ENCODE measurements around the gene PTPN2.
A peak's percentile ranks its signal among the peaks of the same experiment; 100 is the strongest.

Gene PTPN2

DNA sequence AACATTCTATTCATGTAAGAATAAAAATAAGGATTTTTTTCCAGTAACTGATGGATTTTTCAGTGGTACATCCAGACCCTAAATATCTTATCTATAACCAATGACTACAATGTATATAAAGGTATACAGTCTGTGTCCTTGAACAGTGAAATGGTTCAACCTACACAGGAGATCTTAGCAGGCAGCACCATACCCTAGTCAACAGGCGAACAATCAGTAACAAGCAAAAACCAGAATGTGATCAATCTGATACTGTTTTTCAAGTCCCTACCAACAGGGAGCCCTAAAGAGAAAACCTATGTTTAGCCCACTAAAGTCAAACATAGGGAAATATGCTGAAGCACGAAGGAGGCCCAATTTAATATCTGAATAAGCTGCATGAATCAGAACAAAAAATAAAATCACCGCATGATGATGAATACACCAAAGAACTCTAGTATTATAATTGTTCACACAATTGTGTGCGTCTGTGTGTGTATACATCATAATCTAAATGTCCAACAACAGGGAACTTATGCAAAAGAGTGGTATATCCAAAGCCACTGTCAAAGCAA, 26.0 kb downstream of the PTPN2 start:
- no peak for DNase-seq

DNA sequence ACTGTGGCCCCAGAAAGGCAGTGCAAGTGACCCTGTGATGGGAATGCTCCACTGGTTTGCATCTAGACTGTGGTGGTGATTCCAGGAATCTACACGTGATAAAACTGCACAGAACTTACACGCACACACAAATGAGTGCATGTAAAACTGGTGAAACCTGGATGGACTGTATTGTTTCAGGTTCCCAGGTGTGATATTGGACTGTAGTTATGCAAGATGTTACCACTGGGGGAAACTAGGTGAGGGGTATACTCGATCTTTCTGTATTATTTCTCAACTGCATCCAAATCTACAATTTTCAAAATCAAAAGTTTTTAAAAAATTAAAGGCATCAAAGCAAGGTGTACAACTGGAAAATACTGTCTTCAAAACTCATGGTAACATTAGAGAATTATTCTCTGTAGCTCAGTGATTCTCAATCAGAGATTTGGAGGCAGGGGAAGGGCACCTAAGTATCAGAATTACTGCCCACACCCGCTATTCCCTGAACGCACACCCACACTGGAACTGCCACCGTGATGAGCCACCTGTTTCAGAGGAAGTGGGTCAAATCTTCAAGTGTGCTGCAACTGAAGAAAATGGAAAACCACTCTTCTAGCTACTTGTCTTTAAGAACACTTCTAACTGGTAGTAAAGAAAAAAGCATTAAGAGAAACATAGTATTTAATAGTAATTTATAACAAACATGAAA, 26.7 kb downstream of the PTPN2 start:
- no peak for DNase-seq

DNA sequence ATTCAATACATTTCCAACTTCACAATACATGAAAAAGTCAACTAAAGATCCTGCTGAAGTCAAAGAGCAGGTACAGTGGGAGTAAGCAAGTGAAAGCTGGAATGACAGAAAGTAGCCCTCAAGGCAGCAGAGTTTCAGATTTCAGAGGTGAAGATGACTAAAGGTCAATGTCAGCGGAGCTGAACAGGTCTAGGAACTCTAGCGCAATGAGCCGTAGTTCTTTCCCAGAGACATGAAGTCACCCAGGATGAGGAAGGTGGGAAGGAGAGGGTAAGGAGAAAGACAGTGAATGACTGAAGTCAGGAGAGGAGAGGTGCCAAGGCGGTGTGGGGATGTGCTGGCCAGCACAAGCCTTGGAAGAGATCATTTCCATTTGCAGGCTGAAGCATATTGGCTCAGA, 28.1 kb downstream of the PTPN2 start:
- no peak for DNase-seq

DNA sequence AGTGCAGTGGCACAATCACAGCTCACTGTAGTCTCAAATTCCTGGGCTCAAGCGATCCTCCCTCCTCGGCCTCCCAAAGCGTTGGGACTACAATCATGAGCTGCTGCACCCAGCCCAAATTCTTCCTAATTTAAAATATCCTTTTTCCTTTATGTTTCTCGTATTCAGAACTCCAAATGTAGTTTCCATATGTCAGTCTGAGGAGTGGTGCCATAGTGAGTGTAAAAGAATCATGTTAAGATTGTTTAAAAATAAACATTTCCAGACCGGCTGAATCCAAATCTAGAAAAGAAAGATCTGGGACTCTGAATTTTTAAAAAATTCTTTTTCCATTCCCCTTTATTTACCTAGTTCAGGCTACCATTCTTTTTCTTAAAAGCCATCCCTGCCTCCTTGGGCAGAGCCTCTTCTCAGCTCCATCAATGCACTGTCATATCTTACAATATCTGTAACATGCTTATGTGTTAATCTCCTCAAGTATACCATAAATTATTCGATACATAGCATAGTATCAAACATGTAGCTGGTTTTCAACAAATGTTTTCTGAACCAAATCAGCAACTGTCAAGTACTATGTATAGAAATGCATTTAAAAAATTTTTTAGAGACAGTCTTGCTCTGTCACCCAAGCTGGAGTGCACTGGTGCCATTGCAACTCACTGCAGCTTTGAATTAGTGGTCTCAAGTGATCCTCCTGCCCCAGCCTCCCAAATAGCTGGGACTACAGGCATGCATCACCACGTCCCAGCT, 31.3 kb downstream of the PTPN2 start:
- DNase-seq = no peak

- peak; percentile 31 for DNase-seq
Observed at GRCh38 chr18:12851716-12852115, 32.3 kb downstream of the PTPN2 start.

- no peak for DNase-seq
Observed at GRCh38 chr18:12849548-12849947, 34.5 kb downstream of the PTPN2 start.

- no peak for DNase-seq
Observed at GRCh38 chr18:12848405-12848804, 35.6 kb downstream of the PTPN2 start.

- DNase-seq = no peak
Observed at GRCh38 chr18:12844391-12844790, 39.6 kb downstream of the PTPN2 start.

GRCh38 chr18:12843420-12844350, 40.4 kb downstream of the PTPN2 start:
- DNase-seq = peak; percentile 32

GRCh38 chr18:12842459-12843380, 41.3 kb downstream of the PTPN2 start:
- no peak for DNase-seq

GRCh38 chr18:12841070-12841469, 43.0 kb downstream of the PTPN2 start:
- no peak for DNase-seq

DNA sequence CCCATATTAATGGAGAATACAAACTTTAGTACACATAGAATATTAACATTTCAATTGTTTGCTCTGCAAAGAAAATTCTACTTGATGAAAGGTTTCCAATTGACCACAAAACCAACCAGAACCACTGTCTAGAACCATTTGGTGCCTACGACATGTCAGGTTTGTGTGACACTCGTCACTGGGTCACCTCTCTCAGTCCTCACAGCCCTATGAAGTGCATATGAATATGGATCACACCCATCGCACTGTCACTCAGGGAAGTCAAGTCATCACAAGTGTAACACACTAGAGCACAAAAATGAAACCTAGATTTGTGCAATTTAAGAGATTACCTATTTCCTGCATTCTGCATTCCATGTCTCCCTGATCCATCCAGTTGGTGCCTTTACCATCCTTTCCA, 43.7 kb downstream of the PTPN2 start:
- DNase-seq = no peak

- DNase-seq = peak; percentile 9
Observed at GRCh38 chr18:12839526-12840196, 44.4 kb downstream of the PTPN2 start.

GRCh38 chr18:12839057-12839525, 44.9 kb downstream of the PTPN2 start:
- no peak for DNase-seq

DNA sequence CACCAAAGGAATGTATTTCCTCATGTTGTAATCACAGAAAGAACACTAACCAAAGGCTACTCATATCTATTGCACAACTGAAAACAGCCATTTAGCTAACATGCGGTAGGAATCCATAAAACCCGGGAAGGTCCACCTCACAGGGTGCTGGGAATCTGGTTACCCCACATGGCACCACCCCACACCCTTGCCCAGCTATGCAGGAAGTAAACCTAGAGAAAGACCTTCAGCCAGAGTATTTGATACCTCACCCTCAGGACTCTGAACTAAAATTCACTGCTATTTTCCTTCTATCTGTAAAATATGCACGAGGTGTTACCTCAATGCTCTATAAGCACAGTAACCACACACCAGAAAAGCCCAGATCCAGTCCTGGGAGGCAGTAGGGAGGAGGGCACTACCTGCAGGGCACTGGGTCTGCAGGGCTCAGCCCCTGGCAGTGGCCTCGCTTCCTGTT, 45.8 kb downstream of the PTPN2 start:
- DNase-seq = peak; percentile 88

GRCh38 chr18:12837747-12838146, 46.3 kb downstream of the PTPN2 start:
- DNase-seq = peak; percentile 26

- DNase-seq = no peak
Observed at GRCh38 chr18:12836551-12836950, 47.5 kb downstream of the PTPN2 start.

GRCh38 chr18:12828116-12829051, 55.7 kb downstream of the PTPN2 start:
- no peak for DNase-seq

GRCh38 chr18:12827588-12827987, 56.4 kb downstream of the PTPN2 start:
- no peak for DNase-seq

GRCh38 chr18:12825230-12825629, 58.8 kb downstream of the PTPN2 start:
- DNase-seq = no peak
